Epithelial cell of esophagus (primary cell): ENCODE data around the gene ZP4.

Source experiments
- DNase-seq: peaks from one replicate; pipeline ENCODE4 v3.0.0; 2010; ENCODE audit warnings: low read depth
- H3K4me3 ChIP-seq: 2 replicates; pipeline ENCODE4 v1.5.1; 2011; ENCODE audit warnings: mild to moderate bottlenecking, low read length, control low read depth
- CTCF ChIP-seq: IDR thresholded peaks from 2 replicates; pipeline ENCODE4 v1.5.1; 2011; ENCODE audit warnings: low read depth, mild to moderate bottlenecking, low read length, control low read depth, inconsistent platforms; ENCODE audit not compliant: insufficient read depth; ENCODE audit errors: missing control alignments

The ZP4 gene

GRCh38 chr1:237834048-237834447 lies 56.7 kb downstream of the ZP4 start:
- H3K4me3 ChIP-seq: no peak overlapping the region
- TF ChIP-seq CTCF: no peak
- no peak for DNase-seq

- DNase-seq: no peak
- no peak overlapping the region for H3K4me3 ChIP-seq
- no peak for TF ChIP-seq CTCF
These were observed 57.9 kb downstream of the ZP4 start for GRCh38 chr1:237832858-237833257.
